NCI-H146 (cell line): ENCODE results near the gene TNPO2.

ENCODE experiments used
- DNase-seq: peaks from one replicate; lab custom pipeline; 2025; lab: John Stamatoyannopoulos, UW

TNPO2 gene

GRCh38 chr19:12723641-12724426 is at the start of gene TNPO2:
TNPO2 (minus strand) TSS chr19:12723932; CDS start chr19:12720977, 2,955 bp downstream.
- DNase-seq = peak; percentile 89

- no peak for DNase-seq
Observed at GRCh38 chr19:12772323-12772722, 48.6 kb upstream of the TNPO2 start.

GRCh38 chr19:12770922-12771321 is 47.2 kb upstream of the TNPO2 start:
- DNase-seq = no peak

- no peak for DNase-seq
Observed at GRCh38 chr19:12769689-12770088, 46.0 kb upstream of the TNPO2 start.

GRCh38 chr19:12767666-12768065 is 43.9 kb upstream of the TNPO2 start:
- no peak for DNase-seq

GRCh38 chr19:12767150-12767549 is 43.4 kb upstream of the TNPO2 start:
- DNase-seq = no peak

GRCh38 chr19:12766051-12766521 is 42.4 kb upstream of the TNPO2 start:
- no peak for DNase-seq

GRCh38 chr19:12764698-12765097 is 41.0 kb upstream of the TNPO2 start:
- no peak for DNase-seq

- no peak for DNase-seq
Observed at GRCh38 chr19:12763100-12763499, 39.4 kb upstream of the TNPO2 start.

- DNase-seq = no peak
Observed at GRCh38 chr19:12759686-12760085, 36.0 kb upstream of the TNPO2 start.

- peak; percentile 89 for DNase-seq
Observed at GRCh38 chr19:12757544-12758274, 34.0 kb upstream of the TNPO2 start.

GRCh38 chr19:12756150-12756883 is 32.6 kb upstream of the TNPO2 start:
- no peak for DNase-seq

- no peak for DNase-seq
Observed at GRCh38 chr19:12754465-12755196, 30.9 kb upstream of the TNPO2 start.

- no peak for DNase-seq
Observed at GRCh38 chr19:12752056-12752781, 28.5 kb upstream of the TNPO2 start.

- DNase-seq = no peak
Observed at GRCh38 chr19:12751635-12752034, 27.9 kb upstream of the TNPO2 start, which contains the start of gene BEST2. BEST2 (plus strand) TSS chr19:12751791; CDS start chr19:12752593, 802 bp downstream.

GRCh38 chr19:12750851-12751250 is 27.1 kb upstream of the TNPO2 start:
- DNase-seq = no peak

- peak; percentile 42 for DNase-seq
Observed at GRCh38 chr19:12749938-12750521, 26.3 kb upstream of the TNPO2 start.

- no peak for DNase-seq
Observed at GRCh38 chr19:12748489-12748888, 24.8 kb upstream of the TNPO2 start.

GRCh38 chr19:12745166-12745897 is 21.6 kb upstream of the TNPO2 start:
- DNase-seq = no peak

- no peak for DNase-seq
Observed at GRCh38 chr19:12737835-12738351, 14.2 kb upstream of the TNPO2 start.
